D721Med (cell line): ENCODE data around the gene PTOV1.

Experiments used
- DNase-seq: peaks from one replicate; pipeline ENCODE4 v3.0.0; 2011; ENCODE audit warnings: low spot score; ENCODE audit not compliant: insufficient read length
- FAIRE-seq: peaks from 2 replicates; lab custom pipeline; 2011; peaks lifted over from hg19 to GRCh38; lab: Jason Lieb, UNC
- CTCF ChIP-seq: IDR thresholded peaks from 2 replicates; pipeline ENCODE4 v1.5.1; 2012; ENCODE audit warnings: mild to moderate bottlenecking, control low read depth; ENCODE audit not compliant: insufficient read depth; ENCODE audit errors: missing control alignments

The PTOV1 gene

GRCh38 chr19:49829721-49830120 lies 21.2 kb upstream of the PTOV1 start:
- DNase-seq (no peak), FAIRE-seq (no peak)
- no peak for TF ChIP-seq CTCF

- FAIRE-seq = no peak
- DNase-seq = no peak
- TF ChIP-seq CTCF = no peak
Observed at GRCh38 chr19:49830766-49831165, 20.2 kb upstream of the PTOV1 start.

GRCh38 chr19:49831592-49831991 lies 19.4 kb upstream of the PTOV1 start:
- no peak for TF ChIP-seq CTCF
- no peak for FAIRE-seq
- DNase-seq = no peak

GRCh38 chr19:49832556-49832955 lies 18.4 kb upstream of the PTOV1 start:
- TF ChIP-seq CTCF = no peak
- DNase-seq (no peak), FAIRE-seq (no peak)

GRCh38 chr19:49833599-49833998 lies 17.4 kb upstream of the PTOV1 start:
- FAIRE-seq (no peak), DNase-seq (no peak)
- no peak for TF ChIP-seq CTCF

- TF ChIP-seq CTCF = no peak
- DNase-seq (no peak), FAIRE-seq (no peak)
Observed at GRCh38 chr19:49835562-49835961, 15.4 kb upstream of the PTOV1 start.

- DNase-seq = no peak
- TF ChIP-seq CTCF = no peak
- FAIRE-seq = no peak
Observed at GRCh38 chr19:49836176-49837008, 14.6 kb upstream of the PTOV1 start.
